ENCODE measurements around the gene PPIP5K2. TPM values are rescaled to one million over a fixed set of nuclear protein-coding genes. Genes with fewer than 3 reads are reported as not detected.
"Not testable (repeated sequence)": the region's sequence is repeated elsewhere in the genome, so short reads cannot be mapped to it uniquely, and the experiment has no call there.

PPIP5K2 gene
- total RNA-seq, 1 experiment from 2014 or later = 67.2 TPM

DNA sequence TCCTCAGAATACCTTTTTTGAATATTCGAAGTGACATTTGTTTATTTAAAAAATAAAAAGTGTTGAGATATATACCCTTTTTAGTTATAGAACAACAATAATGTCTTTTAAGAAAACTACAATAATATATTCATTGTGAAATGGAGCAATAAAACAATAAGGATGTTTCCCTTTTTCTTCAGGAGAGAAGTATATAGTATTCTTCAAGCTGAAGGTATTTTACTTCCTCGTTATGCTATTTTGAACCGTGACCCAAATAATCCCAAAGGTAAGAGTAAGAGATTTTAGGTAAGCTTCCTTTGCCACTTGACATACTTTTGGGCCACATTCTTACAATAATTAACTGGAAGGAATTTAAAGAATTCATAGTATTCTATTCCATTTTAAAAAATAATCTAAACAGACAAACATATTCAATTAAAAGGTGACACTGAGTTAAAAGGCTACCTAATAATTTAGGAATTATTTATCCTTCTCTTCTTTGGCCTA, 18.1 kb downstream of the PPIP5K2 start:
- CTCF ChIA-PET = interaction anchor here (0.6 kb wide), 2 partner anchors 25 to 59 kb away, joined by 4 to 6 read pairs; no protein-coding TSS in a partner anchor
- BruUV-seq (replicated peaks) = no TSS peak
- DNase-seq = no peak
- H3K4me1 Mint-ChIP-seq (ENCODE audit: low read depth, unreplicated experiment) = no peaks in the 10 kb centered on the region
- intact Hi-C loops (cut with micrococcal nuclease; ENCODE audit: unreplicated experiment) = loop anchor here (2.0 to 10.0 kb wide), 5 partner anchors 77 to 603 kb away; no protein-coding TSS in a partner anchor
- no peak overlapping the region for H3K4me3 Mint-ChIP-seq (ENCODE audit: low read depth, unreplicated experiment)
- H3K27ac Mint-ChIP-seq (ENCODE audit: unreplicated experiment) = no peak overlapping the region
- no peaks in the 10 kb centered on the region for H3K27me3 Mint-ChIP-seq (ENCODE audit: unreplicated experiment)
- H3K9me3 Mint-ChIP-seq (ENCODE audit: low read depth, unreplicated experiment) = no peaks in the 10 kb centered on the region
- H3K36me3 Mint-ChIP-seq (ENCODE audit: insufficient read depth, unreplicated experiment) = peaks cover 8% of the 10 kb centered on the region
- TF ChIP-seq, protein P1, sequence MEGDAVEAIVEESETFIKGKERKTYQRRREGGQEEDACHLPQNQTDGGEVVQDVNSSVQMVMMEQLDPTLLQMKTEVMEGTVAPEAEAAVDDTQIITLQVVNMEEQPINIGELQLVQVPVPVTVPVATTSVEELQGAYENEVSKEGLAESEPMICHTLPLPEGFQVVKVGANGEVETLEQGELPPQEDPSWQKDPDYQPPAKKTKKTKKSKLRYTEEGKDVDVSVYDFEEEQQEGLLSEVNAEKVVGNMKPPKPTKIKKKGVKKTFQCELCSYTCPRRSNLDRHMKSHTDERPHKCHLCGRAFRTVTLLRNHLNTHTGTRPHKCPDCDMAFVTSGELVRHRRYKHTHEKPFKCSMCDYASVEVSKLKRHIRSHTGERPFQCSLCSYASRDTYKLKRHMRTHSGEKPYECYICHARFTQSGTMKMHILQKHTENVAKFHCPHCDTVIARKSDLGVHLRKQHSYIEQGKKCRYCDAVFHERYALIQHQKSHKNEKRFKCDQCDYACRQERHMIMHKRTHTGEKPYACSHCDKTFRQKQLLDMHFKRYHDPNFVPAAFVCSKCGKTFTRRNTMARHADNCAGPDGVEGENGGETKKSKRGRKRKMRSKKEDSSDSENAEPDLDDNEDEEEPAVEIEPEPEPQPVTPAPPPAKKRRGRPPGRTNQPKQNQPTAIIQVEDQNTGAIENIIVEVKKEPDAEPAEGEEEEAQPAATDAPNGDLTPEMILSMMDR (IDR thresholded peaks at IDR 0.05; ENCODE audit: unreplicated experiment) = no peak

DNA sequence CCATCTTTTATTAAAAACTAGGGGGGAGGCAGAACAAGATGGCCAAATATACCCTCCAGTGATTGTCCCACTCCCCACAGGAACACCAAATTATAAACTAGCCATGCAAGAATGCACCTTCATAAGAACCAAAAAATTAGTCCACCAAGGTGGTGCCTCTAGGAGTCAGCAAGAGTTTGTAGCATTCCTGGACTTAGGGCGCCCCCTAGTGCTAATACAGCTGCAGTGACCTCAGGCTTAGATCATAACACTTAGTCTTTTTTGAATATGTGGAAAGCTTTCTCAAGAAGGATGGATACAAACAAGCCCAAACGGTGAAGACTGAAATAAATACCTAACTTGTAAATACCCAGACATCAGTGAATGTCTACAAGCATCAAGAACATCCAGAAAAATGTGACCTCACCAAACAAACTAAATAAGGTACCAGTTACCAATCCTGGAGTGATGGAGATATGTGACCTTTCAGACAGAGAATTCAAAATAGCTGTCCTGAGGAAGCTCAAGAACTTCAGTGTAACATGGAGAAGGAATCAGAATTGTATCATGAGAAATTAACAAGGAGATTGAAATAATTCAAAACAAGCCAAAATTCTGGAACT, 19.3 kb downstream of the PPIP5K2 start:
- Mint-ChIP-seq H3K9me3 (ENCODE audit: low read depth, unreplicated experiment) (no peaks in the 10 kb centered on the region), H3K4me3 (ENCODE audit: low read depth, unreplicated experiment) (no peak overlapping the region), H3K36me3 (ENCODE audit: insufficient read depth, unreplicated experiment) (peaks cover 8% of the 10 kb centered on the region), H3K27me3 (ENCODE audit: unreplicated experiment) (no peaks in the 10 kb centered on the region), H3K27ac (ENCODE audit: unreplicated experiment) (no peak overlapping the region), H3K4me1 (ENCODE audit: low read depth, unreplicated experiment) (no peaks in the 10 kb centered on the region)
- DNase-seq = peak; percentile 88
- no TSS peak for BruUV-seq (replicated peaks)
- intact Hi-C loops (cut with micrococcal nuclease; ENCODE audit: unreplicated experiment) = loop anchor here (1.0 to 10.0 kb wide), 8 partner anchors 79 to 605 kb away; no protein-coding TSS in a partner anchor
- CTCF ChIA-PET = interaction anchor here (0.6 to 1.4 kb wide), 7 partner anchors 11 to 458 kb away, joined by 3 to 5 read pairs (median 3); partner anchors contain the start of genes GIN1 and PPIP5K2
- TF ChIP-seq, protein P1 (IDR thresholded peaks at IDR 0.05; ENCODE audit: unreplicated experiment) = peak; percentile 97

DNA sequence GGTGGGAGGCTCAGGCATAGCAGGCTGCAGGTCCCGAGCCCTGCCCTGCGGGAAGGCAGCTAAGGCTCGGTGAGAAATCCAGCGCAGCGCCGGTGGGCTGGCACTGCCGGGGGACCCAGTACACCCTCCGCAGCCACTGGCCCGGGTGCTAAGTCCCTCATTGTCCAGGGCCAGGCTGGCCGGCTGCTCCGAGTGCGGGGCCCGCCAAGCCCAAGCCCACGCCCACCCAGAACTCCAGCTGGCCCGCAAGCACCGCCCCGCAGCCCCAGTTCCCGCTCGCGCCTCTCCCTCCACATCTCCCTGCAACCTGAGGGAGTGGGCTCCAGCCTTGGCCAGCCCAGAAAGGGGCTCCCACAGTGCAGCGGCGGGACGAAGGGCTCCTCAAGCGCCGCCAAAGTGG, 22.0 kb downstream of the PPIP5K2 start:
- H3K4me1 Mint-ChIP-seq (ENCODE audit: low read depth, unreplicated experiment); H3K9me3 Mint-ChIP-seq (ENCODE audit: low read depth, unreplicated experiment); BruUV-seq (replicated peaks); DNase-seq; H3K27me3 Mint-ChIP-seq (ENCODE audit: unreplicated experiment); H3K4me3 Mint-ChIP-seq (ENCODE audit: low read depth, unreplicated experiment); H3K36me3 Mint-ChIP-seq (ENCODE audit: insufficient read depth, unreplicated experiment); CTCF ChIA-PET; intact Hi-C loops (cut with micrococcal nuclease; ENCODE audit: unreplicated experiment); H3K27ac Mint-ChIP-seq (ENCODE audit: unreplicated experiment): not testable (repeated sequence)

DNA sequence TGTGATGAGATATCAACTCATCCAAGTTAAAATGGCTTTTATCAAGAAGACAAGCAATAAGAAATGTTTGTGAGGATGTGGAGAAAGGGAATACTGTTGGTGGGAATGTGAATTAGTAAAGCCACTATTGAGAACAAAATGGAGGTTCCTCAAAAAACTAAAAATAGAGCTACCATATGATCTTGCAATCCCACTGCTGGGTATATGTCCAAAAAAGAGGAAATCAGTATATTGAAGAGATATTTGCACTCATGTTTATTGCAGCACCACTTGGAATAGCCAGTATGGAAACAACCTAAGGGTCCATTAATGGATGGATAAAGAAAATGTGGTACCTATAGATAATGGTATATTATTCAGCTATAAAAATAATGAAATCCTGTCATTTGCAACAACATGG, 25.1 kb downstream of the PPIP5K2 start:
- no peaks in the 10 kb centered on the region for H3K36me3 Mint-ChIP-seq (ENCODE audit: insufficient read depth, unreplicated experiment)
- TF ChIP-seq, protein P1 (IDR thresholded peaks at IDR 0.05; ENCODE audit: unreplicated experiment) = no peak
- no peaks in the 10 kb centered on the region for H3K27me3 Mint-ChIP-seq (ENCODE audit: unreplicated experiment)
- BruUV-seq (replicated peaks) = no TSS peak
- no peak overlapping the region for H3K27ac Mint-ChIP-seq (ENCODE audit: unreplicated experiment)
- intact Hi-C loops (cut with micrococcal nuclease; ENCODE audit: unreplicated experiment) = no loop called here
- H3K4me3 Mint-ChIP-seq (ENCODE audit: low read depth, unreplicated experiment) = no peak overlapping the region
- H3K9me3 Mint-ChIP-seq (ENCODE audit: low read depth, unreplicated experiment) = no peaks in the 10 kb centered on the region
- no peaks in the 10 kb centered on the region for H3K4me1 Mint-ChIP-seq (ENCODE audit: low read depth, unreplicated experiment)
- DNase-seq = no peak
- CTCF ChIA-PET = no interaction called here

DNA sequence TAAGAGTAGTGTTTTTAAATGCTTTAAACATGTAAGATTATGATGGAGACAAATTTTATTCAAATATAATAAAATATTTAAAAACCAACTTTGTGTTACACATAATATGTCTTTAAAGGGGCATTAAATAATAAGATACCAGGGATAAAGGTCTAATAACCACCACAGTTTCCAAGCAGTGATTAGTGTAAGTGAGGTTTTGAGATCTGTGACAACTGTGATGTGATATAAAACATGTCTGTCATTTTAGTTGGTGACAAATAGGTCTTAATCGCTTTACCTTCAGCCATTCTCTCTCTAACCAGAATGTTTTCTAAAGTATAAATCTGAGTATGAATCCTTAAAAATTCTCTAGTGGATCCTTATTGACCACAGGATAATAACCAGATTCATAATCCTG, 28.1 kb downstream of the PPIP5K2 start:
- CTCF ChIA-PET = no interaction called here
- Mint-ChIP-seq H3K36me3 (ENCODE audit: insufficient read depth, unreplicated experiment) (peaks cover 3% of the 10 kb centered on the region), H3K9me3 (ENCODE audit: low read depth, unreplicated experiment) (no peaks in the 10 kb centered on the region), H3K27ac (ENCODE audit: unreplicated experiment) (no peak overlapping the region), H3K27me3 (ENCODE audit: unreplicated experiment) (no peaks in the 10 kb centered on the region), H3K4me3 (ENCODE audit: low read depth, unreplicated experiment) (no peak overlapping the region), H3K4me1 (ENCODE audit: low read depth, unreplicated experiment) (no peaks in the 10 kb centered on the region)
- DNase-seq = no peak
- TF ChIP-seq, protein P1 (IDR thresholded peaks at IDR 0.05; ENCODE audit: unreplicated experiment) = no peak
- no TSS peak for BruUV-seq (replicated peaks)
- intact Hi-C loops (cut with micrococcal nuclease; ENCODE audit: unreplicated experiment) = no loop called here
